ENCODE data around the gene SLC25A11. TPM values are rescaled to one million over a fixed set of nuclear protein-coding genes. Genes with fewer than 3 reads are reported as not detected.

SLC25A11 gene
- total and polyA plus RNA-seq, 2 donors (not counting 3 experiments of a cell fraction or from before 2014, with no cell fraction given): 58.2 to 95.2 TPM

DNA sequence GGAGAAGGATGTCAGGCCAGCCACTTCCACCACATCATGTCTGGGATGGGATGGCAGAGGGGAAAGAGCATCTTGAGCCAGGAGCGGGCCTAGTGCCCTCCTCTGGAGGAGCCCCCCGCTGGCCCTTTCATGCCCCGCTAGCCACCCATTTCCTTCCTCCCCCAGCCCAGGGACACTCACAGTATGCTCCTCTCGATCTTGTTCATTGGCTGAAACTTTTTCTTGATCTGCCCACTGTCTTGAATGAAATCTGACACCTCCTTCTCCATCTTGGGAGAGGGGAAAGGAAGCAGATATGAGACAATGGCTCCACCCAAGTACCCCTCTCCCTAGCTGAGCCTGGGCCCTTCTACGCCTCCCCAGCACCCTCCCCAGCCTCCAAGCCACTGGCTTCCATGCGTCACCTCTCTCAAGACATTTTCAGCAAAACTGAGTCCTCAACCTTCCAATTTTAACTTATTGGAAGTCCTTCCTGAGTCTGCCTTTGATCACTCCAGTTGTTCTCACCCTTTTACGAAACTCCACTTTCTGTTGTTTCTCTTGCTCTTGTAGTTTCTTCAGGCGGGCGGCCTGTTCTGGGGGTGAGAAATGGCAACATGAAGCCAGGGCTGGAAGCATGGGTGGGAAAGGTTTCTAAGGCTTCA, 20.6 kb upstream of the SLC25A11 start:
- no peak overlapping the region for H3K27ac ChIP-seq (ENCODE audit: insufficient read depth, low read depth, low read length)
- H3K79me2 ChIP-seq (ENCODE audit: control insufficient read depth, insufficient read depth, low read length): peaks cover 3% of the 10 kb centered on the region
- BruUV-seq (replicated peaks): no TSS peak
- TF ChIP-seq POLR2AphosphoS5 (IDR thresholded peaks at IDR 0.05; ENCODE audit: insufficient read depth, low read depth, low read length) (no peak), MYC (IDR thresholded peaks at IDR 0.05; ENCODE audit: low read depth, low read length) (no peak), GATA2 (IDR thresholded peaks at IDR 0.05; ENCODE audit: insufficient read depth, insufficient read length, low read depth, low read length) (no peak), EZH2 (IDR thresholded peaks at IDR 0.05; ENCODE audit: borderline replicate concordance, low read depth, low read length, severe bottlenecking) (no peak), MAX (IDR thresholded peaks at IDR 0.05; ENCODE audit: insufficient read depth, insufficient read length) (no peak), FOS (IDR thresholded peaks at IDR 0.05; ENCODE audit: borderline replicate concordance, insufficient read depth, low read length) (no peak), JUN (IDR thresholded peaks at IDR 0.05; ENCODE audit: borderline replicate concordance, insufficient read depth, insufficient read length, low read depth) (no peak), CTCF (IDR thresholded peaks at IDR 0.05; ENCODE audit: extremely low read depth in 1 of 2, insufficient read depth in 1 of 2, low read depth in 1 of 2, low read length in 2 of 2) (no peak), POLR2A (IDR thresholded peaks at IDR 0.05; ENCODE audit: low read depth, low read length) (no peak)
- intact Hi-C loops (cut with micrococcal nuclease) (no loop called here), dilution Hi-C loops (cut with MboI; ENCODE audit: extremely low pct_ligation_motif_present, low sequenced_read_pairs) (no loop called here)
- H2AFZ ChIP-seq (ENCODE audit: low read depth, low read length): no peak overlapping the region
- no peaks in the 10 kb centered on the region for H3K27me3 ChIP-seq (ENCODE audit: control insufficient read depth in 2 of 2, insufficient read depth in 2 of 2, low read length in 2 of 2)
- H3K4me2 ChIP-seq (ENCODE audit: insufficient read depth, low read length): no peak overlapping the region
- peaks cover 2 to 7% of the 10 kb centered on the region in 2 experiments for H3K36me3 ChIP-seq (ENCODE audit: control insufficient read depth in 2 of 2, extremely low read depth in 1 of 2, insufficient read depth in 2 of 2, low read length in 2 of 2)
- FAIRE-seq (no peak), DNase-seq (ENCODE audit: low read depth, low spot score) (no peak)
- H3K4me3 ChIP-seq (replicated peaks in 1 of 3; ENCODE audit: insufficient read depth in 1 of 3, low read depth in 1 of 3, low read length in 3 of 3): no peak overlapping the region
- no peaks in the 10 kb centered on the region for H4K20me1 ChIP-seq (replicated peaks; ENCODE audit: control insufficient read depth, extremely low read depth, insufficient read depth, low read length)
- no peaks in the 10 kb centered on the region for H3K9me1 ChIP-seq (replicated peaks; ENCODE audit: control insufficient read depth, extremely low read depth, insufficient read depth, low read length)
- H3K9me3 ChIP-seq (replicated peaks; ENCODE audit: control insufficient read depth, insufficient read depth, low read length): no peaks in the 10 kb centered on the region
- CTCF ChIA-PET: interaction anchor here (1.0 kb wide), 1 partner anchor 51 kb away, joined by 4 read pairs; no protein-coding TSS in a partner anchor
- H3K4me1 ChIP-seq (ENCODE audit: control insufficient read depth, extremely low read depth, insufficient read depth, low read length): no peaks in the 10 kb centered on the region
- H3K9ac ChIP-seq (replicated peaks; ENCODE audit: extremely low read depth, insufficient read depth, low read length): no peak overlapping the region
- POLR2A ChIA-PET: no interaction called here
